CD4-positive, alpha-beta T cell treated with Interleukin-15 for 1 hour (primary cell): Measurements from ENCODE around the gene MPRIP.
"Not testable (repeated sequence)": the region's sequence is repeated elsewhere in the genome, so short reads cannot be mapped to it uniquely, and the experiment has no call there.

ENCODE experiments used
- DNase-seq: peaks from one replicate; pipeline ENCODE4 v3.0.0-alpha.2; 2020

MPRIP gene

DNA sequence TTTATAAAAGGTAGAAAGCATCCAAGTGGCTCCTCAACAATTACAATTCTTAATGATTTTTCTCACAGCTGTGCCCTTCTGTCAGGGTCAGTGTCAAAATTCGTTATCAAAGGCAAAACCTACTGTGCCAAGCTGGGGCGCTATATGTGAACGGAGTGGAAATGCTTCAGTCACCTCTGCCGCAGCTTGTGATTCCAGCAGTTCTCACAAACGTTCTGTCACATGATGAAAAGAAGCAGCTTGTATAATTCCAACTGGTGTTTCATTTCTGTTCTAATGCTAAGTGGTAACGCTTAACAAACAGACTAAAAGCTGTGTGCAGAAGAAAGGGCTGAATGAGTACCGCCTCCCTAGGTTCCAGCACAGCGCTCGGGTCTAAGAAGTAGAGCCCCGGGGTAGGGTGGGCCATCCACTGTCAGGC lies 149.7 kb downstream of the MPRIP start:
- no peak for DNase-seq

DNA sequence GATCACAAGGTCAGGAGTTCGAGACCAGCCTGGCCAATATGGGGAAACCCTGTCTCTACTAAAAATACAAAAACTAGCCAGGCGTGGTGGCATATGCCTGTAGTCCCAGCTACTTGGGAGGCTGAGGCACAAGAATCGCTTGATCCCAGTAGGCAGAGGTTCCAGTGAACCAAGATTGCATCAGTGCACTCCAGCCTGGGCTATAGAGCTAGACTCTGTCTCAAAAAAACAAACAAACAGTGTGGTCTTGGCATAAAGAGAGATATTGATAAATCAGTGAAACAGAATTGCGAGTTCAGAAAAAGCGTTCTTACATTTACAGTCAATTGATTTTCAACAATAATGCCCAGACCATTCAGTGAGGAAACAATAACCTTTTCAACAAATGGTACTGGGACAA lies 153.2 kb downstream of the MPRIP start:
- not testable (repeated sequence) for DNase-seq

DNA sequence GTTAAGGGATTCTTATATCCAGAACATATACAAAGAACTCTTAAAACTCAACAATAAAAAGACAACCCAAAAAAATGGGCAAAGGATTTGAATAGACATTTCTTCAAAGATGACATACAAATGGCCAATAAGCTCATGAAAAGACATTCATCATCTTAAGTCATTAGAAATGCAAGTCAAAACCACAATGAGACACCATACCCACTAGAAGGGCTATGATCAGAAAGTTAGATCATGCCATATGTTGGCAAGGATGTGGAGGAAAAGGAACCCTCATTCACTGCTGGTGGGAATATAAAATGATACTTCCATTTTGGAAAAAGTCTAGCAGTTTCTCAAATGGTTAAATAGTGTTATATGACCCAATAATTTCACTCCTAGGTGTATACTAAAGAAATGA lies 154.5 kb downstream of the MPRIP start:
- DNase-seq: no peak

DNA sequence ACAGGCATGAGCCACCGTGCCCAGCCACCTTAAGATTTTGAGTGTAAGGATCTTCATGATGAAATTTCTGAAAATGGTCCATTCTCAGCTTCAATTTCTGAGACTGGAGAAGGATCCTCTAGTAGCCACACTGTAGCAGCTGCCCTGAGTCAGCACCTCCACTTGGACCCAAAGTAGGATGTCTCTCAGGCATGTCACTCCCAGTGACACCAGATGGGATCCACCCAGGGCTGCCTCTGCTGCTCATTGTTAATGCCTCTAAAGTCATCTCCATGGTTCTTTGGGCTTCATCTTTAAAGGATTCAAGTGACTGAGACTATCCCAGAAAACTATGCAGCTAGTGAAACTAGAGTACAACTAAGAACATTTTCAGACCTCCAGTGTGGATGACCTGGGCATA lies 156.0 kb downstream of the MPRIP start:
- DNase-seq: no peak

DNA sequence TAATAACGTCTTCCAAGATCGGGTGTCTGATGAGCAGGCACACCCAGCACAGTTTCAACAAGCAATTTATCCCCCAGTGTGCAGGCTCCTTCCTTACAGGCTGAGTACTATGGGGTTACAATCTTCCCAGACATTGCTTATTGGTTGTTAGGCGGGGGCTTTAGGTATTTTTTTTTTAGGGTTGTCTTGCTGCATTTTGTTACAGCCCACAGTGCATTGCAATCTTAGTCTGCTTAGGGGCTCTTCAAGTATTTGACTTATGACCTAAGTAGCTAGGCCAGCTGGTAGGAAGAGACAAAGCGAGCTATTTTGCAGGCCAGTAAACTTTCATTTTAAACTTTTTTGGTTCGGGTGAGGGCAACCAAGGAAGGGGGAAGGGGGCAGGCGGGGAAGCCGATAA lies 158.1 kb downstream of the MPRIP start:
- no peak for DNase-seq

DNA sequence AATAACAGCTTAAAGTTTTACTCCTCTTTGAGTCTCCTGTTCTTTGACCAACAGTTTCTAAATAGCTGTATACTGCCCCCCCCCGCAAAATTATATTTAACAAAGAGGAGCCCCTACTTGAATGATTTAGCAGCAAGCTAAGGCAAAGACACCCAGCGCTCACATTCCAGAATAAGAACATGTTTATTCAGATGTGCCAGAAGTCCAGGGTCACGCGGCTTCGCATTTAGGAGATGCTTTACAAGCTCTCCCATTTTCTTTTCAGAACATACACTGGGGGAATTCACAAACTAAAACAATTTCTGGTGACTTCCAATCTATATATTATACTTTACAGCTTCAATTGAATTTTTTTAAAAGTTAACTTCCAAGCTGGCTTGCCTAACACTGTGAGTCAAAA lies 158.6 kb downstream of the MPRIP start:
- DNase-seq: no peak

DNA sequence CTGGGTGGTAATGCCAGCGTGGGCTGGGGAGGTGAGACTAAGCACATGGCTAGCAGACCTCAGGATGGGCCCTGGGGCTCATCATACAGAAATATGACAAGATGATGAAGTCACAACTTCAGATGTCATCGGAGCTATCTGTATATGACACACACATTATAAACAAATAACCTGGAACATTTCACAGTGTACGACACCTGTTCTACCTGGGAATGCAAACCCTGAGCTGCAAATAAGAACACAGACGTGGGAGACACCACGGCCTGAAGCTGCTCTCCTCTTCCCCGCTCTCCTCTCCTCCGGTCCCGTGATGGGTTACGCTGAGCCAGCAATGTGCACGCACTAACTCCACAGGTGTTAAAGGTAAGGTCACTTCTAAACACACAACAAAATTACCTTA lies 159.0 kb downstream of the MPRIP start:
- DNase-seq: no peak

DNA sequence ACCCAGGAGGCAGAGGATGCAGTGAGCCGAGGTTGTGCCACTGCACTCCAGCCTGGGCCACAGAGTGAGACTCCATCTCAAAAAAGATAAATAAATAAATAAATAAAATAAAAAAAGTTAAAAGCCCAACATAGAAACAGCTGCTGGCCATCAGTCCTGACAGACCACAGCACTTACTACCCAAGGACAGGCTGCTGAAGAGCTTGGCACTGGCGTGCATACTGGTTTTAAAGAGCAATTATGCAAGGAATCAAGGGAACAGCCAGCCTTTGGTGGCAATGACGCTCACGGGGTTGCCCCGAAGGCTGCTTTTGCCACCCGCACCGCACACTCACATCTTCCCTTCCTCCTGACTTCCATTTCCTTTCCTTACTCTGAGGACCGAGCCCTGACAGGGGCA lies 159.7 kb downstream of the MPRIP start:
- no peak for DNase-seq

DNA sequence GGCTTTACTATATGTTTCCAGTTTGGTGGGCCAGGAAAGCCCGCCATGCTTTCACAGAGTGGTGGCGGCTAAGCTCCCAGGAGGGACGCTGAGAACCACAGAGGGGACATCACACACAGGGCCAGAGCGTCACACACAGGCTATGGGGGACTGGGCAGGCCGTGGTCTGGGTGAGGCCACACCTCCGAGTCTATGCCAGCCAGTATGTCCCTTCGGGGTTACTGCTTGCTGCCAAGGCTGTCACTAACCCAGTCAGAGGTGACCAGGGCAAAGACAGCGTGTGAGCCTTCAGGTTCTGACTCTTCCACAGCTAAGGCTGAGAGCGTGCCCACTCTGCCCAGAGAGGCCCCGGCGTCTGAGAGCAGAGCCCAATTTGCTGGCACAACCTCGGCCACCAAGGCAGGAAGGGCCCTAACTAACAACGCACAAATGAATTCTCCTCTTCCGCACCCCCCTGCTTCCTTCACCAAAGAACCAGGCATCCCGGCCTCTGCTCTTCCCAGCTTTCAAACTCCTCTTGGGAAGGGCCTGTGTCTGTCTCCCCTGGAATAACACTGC lies 161.0 kb downstream of the MPRIP start:
- DNase-seq: no peak

DNA sequence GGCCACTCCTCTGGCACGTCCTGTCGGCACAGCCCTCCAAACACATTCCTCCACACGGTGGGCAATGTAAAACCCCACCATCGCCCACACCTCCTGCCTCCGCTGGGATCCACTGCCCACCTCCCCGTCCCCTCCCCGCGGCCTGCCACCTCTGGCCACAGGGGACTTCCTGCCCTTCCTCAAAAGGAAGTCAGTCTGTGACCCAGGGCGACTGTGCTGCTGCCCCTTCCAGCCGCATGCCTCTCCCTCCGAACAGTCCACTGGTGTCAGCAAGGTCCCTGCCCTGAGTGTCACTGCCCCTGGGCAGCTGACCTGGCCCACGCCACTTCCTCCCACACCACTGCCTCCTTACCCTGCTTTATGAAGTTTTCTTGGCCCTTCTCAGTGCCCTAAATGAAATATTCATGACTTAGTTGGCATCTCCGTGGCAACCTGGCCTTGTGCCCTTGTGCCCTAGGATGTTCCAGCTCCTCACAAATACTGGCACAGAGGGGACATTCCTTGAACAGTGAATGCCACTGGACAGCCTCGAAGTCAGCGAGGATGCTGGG lies 161.9 kb downstream of the MPRIP start:
- DNase-seq: no peak

DNA sequence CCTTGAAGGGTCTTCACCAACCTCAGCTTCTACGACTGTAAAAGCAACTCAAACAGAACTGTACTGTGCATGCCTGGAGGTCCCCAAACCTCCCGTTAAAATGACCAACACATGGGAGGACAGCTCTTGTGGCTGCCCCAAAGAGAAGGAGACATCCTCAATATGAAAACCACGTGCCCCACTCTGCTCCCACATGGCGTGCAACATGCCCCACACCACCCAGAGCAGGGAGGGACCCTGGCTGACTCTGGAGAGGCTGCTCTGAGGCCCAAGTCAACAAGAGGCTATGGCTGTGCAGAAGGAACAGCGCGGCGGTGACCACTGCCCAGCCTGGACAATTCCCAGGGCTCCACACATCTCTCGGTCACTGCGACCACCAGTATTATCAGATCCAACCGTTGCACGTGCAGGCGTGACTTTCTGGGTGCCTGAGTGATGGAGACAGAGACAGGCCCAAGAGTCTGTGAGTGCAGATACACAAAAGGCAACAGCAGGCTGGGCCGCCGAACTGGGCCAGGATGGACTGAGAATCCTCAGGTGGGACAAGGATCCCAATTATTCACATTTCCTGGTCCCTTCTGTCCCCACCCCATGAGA lies 162.5 kb downstream of the MPRIP start:
- no peak for DNase-seq

DNA sequence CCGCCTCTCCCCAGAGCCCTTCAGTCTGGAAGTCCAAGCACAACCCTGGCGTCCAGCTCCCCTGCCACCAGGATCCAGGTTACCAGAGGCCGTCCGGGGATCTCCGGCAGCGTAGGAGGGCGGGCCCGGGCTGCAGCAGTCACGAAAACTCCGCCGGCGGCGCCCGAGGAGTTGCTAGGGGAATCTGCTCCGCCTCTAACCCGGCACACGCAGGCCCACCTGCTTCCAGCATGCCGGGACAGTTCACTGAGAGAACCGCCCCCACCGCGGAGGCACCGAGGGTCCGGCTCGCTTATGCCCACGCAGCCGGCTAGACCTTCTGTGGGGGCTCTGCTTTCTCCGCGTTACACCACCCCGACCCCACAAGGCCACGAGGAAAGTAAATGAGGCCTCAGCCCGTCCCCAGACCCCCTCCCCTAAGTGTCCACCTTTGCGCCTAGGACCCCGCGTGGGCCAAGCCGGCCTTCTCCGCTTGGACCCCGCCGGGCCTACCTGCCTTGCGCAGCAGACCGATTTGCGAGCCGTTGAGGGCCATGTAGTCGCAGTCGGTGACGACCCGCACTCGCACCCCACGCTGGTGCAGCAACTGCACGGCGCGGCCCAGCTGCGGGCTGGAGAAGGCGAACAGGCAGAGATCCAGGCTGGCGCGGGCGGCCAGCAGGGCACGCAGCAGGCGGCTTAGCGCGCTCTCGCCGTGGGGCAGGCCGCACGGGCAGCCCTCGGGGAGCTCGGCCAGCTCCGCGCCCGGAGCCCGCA lies 163.3 kb downstream of the MPRIP start:
- DNase-seq: peak; percentile 59

DNA sequence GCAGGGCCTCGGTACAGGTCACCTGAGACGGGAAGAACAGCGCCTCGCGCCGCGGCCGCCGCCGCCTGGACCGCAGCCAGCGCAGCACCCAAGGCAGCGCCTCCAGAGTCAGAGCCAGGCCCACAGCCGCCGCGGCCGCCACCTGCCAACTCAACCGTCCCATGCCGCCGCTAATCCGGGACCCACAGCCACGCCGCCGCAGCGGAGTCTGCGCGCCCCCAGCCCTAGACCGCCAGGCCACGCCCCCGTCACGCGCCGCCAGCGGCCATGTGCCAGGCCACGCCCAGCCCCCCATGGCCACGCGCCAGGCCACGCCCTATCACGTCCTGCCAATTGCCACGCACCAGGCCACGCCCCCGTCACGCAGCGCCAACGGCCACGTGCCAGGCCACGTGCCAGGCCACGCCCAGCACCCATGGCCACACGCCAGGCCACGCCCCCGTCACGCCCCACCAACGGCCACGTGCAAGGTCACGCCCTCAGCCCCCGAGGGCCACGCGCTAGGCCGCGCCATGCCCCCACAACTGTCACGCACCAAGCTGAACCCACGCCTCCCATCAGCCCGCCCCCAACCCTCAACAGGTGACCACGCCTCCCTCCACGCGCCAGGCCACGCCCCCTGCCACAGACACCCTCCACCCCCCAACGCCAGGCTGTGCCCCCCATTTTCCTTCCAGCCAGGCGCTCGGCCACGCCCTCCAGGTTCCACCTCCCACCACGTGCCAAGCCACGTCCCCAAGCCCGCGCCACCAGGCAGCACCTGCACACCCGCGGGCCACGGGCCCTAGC lies 164.1 kb downstream of the MPRIP start, which contains the start of gene PLD6:
PLD6 (minus strand) TSS at position 210 of the 789 bp plus-strand sequence; CDS start at position 163, 47 bp downstream.
- DNase-seq: peak; percentile 95

DNA sequence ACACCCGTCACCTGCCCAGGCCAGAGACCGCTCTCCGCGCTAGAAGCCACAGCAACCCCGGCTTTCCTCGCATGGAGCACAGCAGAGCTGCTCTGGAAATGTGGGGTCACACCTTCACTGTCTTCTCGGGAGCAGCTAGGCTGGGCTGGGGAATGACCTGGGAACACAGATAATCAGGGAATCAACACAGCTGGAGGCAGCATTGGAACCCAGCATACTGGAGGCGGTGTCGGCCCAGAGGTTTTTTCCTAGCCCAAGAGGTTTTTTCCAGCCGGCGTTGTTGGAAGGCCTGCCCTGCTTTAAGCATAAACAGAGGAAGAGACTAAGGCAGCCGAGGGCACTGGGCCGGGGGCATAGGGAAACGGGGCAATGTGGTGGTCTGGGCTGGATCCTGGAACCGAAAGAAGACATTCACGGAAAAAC lies 164.7 kb downstream of the MPRIP start:
- no peak for DNase-seq

DNA sequence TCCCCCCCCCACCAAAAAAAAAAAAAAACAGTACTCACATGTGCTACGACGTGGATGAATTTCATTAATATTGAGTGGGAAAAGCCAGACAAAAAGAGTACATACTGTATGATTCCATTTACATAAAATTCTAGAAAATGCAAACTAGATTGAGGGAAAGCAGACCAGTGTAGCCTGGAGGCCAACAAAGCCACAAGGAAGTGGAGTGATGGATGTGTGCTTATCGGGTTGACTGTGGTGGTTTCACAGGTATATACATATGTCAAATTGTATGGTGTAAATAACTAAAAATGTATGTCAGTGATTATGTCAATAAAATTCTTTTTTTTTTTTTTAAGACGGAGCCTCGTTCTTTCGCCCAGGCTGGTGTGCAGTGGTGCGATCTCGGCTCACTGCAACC lies 165.7 kb downstream of the MPRIP start:
- no peak for DNase-seq

DNA sequence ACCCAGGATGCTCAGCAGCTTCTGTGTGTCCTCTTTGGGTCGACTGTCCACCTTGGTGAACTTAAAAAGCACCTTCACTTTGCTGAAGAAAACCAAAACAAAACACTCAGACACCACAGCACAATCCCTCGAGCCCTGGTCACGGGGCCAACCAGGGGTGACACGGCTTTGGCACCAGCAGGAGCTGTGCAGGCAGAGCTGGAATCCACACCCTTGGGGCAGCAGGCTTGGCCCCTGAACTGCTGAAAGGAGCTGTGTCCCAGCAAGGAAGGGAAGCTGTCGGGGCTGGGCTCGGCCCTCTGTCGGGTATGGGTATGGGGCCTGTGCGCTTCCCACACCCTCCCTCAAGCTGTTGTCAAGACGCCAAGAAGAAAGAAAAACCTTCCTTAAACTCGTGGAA lies 171.5 kb downstream of the MPRIP start:
- no peak for DNase-seq

DNA sequence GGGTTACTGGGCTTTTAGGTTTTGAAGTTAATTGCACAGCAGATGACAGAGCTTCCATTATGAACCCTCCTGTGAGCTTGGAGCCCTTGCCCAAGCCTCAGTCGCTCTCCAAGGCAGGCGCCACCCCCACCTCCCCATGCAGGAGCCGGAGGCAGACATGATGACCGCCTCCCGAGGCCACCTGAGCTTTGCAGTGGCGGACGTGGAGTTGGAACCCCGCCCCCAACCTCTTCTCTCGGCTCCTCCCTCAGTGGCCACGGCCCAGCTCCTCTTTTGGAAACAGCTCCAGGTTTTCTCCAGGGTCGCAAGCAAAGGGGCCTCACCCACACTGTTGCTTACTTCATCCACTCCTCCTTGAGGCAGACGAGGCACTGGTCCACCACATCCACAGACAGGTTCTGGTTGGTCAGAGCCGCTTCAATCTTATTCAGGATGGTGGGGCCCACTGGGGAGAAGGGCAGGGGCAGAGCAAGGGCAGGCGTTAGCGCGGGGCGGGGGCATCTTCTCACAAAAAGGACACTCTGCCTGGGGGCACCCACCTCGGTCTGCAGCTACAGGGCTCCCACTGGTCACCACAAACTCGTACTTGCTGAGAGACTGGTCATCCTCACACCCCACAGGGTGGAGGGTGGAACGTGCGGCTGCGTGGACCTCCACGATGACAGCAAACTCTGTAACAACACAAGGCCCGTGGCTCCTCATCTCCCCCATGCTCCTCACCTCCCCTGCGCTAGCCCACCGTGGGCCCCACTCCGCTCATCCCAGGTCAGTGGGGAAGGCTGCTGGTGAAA lies 172.6 kb downstream of the MPRIP start:
- no peak for DNase-seq

DNA sequence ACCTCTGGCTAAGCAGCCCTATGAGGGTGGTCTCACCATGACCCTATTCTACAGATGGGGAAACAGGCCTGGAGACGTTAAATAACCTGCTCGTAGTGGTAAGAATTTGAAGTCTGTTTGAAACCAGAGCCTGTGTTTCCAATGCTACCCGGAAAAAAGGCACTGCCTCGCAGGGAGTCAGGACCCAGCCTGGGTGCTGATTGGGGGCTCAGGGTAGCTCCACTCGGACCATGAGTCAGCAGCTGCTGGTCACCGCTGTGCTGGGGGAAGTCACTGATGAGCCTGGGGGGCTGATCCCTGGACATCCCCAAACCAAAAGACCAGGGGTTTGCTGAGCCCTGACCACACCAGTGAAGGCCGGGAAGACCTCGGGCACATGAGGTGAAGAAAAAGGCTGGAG lies 173.3 kb downstream of the MPRIP start:
- no peak for DNase-seq

DNA sequence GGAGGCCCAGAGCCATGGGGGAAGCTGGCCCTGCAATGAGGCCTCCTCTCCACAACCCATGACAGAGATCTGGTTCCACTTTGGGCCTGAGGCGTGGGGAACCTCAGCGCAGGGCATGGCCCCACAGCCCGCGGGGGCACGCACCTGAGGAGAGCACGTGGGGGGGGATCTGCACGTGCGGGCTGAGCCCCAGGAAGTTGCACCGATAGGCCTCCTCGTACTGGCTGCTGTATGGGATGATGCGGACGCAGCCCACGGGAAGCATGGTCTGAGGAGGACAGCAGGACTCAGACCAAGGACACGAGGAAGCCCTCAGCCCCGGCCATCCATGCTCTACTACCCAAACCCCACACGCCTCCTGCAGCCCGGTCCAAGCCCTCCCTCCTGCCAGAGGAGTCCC lies 174.0 kb downstream of the MPRIP start:
- no peak for DNase-seq

DNA sequence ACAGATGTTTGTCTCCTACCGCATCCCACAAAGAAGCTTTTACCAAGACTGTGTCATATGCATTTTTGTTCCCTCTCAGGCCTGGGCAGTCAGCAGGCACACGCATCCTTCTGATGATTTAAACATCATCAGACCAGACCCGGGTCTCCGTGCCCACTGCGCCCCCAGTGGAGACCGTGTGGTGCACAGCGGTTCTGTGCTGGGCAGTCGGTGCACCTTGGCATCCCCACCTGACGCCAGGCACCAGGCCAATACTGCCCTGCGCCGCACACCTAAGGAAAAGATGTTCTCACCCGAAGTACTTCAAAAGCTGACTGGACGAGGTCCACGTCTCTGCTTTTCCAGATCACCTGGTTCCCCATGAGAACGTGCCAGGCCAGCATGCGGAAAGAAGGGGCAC lies 174.5 kb downstream of the MPRIP start:
- no peak for DNase-seq

DNA sequence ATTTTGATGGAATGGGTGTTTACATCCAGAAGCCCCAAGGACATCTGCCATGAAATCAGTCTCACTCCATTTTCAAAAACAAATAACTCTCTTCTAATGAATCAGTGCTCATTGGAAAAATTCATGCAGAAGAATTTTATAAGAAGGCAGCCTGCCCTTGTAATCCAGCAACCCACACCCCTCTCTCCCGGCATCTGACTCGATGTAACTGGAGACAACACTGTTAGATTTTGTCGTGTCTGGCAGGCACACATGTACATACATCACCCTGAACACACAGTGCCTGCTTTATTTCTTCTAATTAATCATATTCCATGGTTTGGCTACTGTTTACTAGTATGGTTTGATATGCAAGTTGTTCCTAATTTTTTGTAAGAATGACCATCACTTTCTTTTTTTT lies 175.7 kb downstream of the MPRIP start:
- DNase-seq: no peak

DNA sequence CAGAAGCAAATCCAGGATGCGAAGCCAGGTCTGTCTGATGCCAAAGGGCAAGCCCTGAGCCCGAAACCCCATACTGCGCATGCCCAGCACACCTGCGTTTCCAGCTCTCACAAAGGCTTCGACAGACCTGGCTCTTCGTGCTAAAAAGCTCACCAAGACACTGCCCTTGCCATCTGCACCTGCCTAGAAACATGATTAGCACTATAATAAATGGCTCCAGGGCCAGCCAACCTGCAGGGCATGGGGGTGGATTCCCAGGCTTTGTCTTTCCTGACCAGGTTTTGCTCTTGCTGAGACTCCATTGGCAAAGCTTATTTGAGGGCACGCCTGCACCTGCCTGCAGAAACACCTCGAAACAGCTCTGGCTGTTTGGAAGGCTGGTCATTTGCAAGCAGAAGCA lies 178.3 kb downstream of the MPRIP start:
- no peak for DNase-seq

DNA sequence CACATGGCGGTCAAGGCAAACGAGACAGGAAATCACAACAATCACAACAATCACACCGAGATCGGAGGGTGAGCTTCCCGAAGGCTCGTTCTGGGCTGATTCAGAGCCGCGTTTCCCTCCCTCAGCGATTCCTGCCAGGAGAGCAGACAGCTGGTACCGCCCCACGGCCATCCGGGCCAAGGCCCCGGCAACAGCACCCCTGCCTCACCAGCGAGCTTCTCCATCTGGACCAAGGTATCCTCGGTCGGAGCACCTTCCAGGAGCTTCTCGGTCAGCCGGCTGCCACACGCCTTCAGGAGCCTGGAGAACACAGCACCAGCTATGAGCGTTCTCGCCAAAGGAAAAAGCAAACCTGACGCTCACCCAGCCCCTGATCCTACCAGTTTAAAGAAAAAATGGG lies 179.1 kb downstream of the MPRIP start:
- DNase-seq: no peak
